ENCODE data around the gene MAPK8IP3. TPM values are rescaled to one million over a fixed set of nuclear protein-coding genes. Genes with fewer than 3 reads are reported as not detected.

MAPK8IP3 gene
- total RNA-seq, 1 donor from 2014 or later, result 44.9 TPM

- no peaks in the 10 kb centered on the region for H3K9me3 ChIP-seq
- TF ChIP-seq POLR2A (IDR thresholded peaks at IDR 0.05) (no peak), CTCF (IDR thresholded peaks at IDR 0.05) (no peak), POLR2AphosphoS5 (IDR thresholded peaks at IDR 0.05; ENCODE audit: insufficient read depth in 1 of 2, low read depth in 1 of 2) (no peak)
- H3K4me1 ChIP-seq, result no peaks in the 10 kb centered on the region
- intact Hi-C loops (cut with DNase I), result no loop called here
- H3K27me3 ChIP-seq, result no peaks in the 10 kb centered on the region
- H3K4me3 ChIP-seq, result no peak overlapping the region
- H3K36me3 ChIP-seq, result peaks cover 0 to 98% of the 10 kb centered on the region in 2 donors
- no peak overlapping the region for H3K27ac ChIP-seq
- no peak for DNase-seq (ENCODE audit: extremely low spot score in 2 of 2)
Measured at GRCh38 chr16:1667916-1668315, 38.1 kb upstream of the MAPK8IP3 start.

- Histone ChIP-seq H3K36me3 (peaks cover 0 to 90% of the 10 kb centered on the region in 2 donors), H3K4me3 (no peak overlapping the region), H3K4me1 (no peaks in the 10 kb centered on the region), H3K27ac (no peak overlapping the region), H3K9me3 (no peaks in the 10 kb centered on the region), H3K27me3 (no peaks in the 10 kb centered on the region)
- DNase-seq (ENCODE audit: extremely low spot score in 2 of 2), result no peak
- TF ChIP-seq CTCF (IDR thresholded peaks at IDR 0.05) (no peak), POLR2AphosphoS5 (IDR thresholded peaks at IDR 0.05; ENCODE audit: insufficient read depth in 1 of 2, low read depth in 1 of 2) (no peak), POLR2A (IDR thresholded peaks at IDR 0.05) (no peak)
- intact Hi-C loops (cut with DNase I), result no loop called here
Measured at GRCh38 chr16:1668612-1669319, 37.2 kb upstream of the MAPK8IP3 start.

- no peak for DNase-seq (ENCODE audit: extremely low spot score in 2 of 2)
- H3K4me3 ChIP-seq, result no peak overlapping the region
- no peak overlapping the region for H3K27ac ChIP-seq
- no peaks in the 10 kb centered on the region for H3K4me1 ChIP-seq
- H3K36me3 ChIP-seq, result peaks cover 0 to 88% of the 10 kb centered on the region in 2 donors
- TF ChIP-seq POLR2AphosphoS5 (IDR thresholded peaks at IDR 0.05; ENCODE audit: insufficient read depth in 1 of 2, low read depth in 1 of 2) (no peak), POLR2A (IDR thresholded peaks at IDR 0.05) (no peak), CTCF (IDR thresholded peaks at IDR 0.05) (no peak)
- intact Hi-C loops (cut with DNase I), result no loop called here
- no peaks in the 10 kb centered on the region for H3K27me3 ChIP-seq
- no peaks in the 10 kb centered on the region for H3K9me3 ChIP-seq
Measured at GRCh38 chr16:1669698-1670097, 36.3 kb upstream of the MAPK8IP3 start.

GRCh38 chr16:1670371-1670770 lies 35.6 kb upstream of the MAPK8IP3 start:
- Histone ChIP-seq H3K27ac (no peak overlapping the region), H3K4me3 (no peak overlapping the region), H3K4me1 (no peaks in the 10 kb centered on the region), H3K27me3 (no peaks in the 10 kb centered on the region), H3K9me3 (no peaks in the 10 kb centered on the region), H3K36me3 (peaks cover 0 to 88% of the 10 kb centered on the region in 2 donors)
- TF ChIP-seq POLR2A (IDR thresholded peaks at IDR 0.05) (no peak), POLR2AphosphoS5 (IDR thresholded peaks at IDR 0.05; ENCODE audit: insufficient read depth in 1 of 2, low read depth in 1 of 2) (no peak), CTCF (IDR thresholded peaks at IDR 0.05) (no peak)
- DNase-seq (ENCODE audit: extremely low spot score in 2 of 2), result no peak
- intact Hi-C loops (cut with DNase I), result no loop called here

- Histone ChIP-seq H3K4me3 (no peak overlapping the region), H3K4me1 (no peaks in the 10 kb centered on the region), H3K27me3 (no peaks in the 10 kb centered on the region), H3K27ac (no peak overlapping the region), H3K9me3 (no peaks in the 10 kb centered on the region), H3K36me3 (peaks cover 0 to 84% of the 10 kb centered on the region in 2 donors)
- TF ChIP-seq CTCF (IDR thresholded peaks at IDR 0.05) (no peak), POLR2A (IDR thresholded peaks at IDR 0.05) (no peak), POLR2AphosphoS5 (IDR thresholded peaks at IDR 0.05; ENCODE audit: insufficient read depth in 1 of 2, low read depth in 1 of 2) (no peak)
- intact Hi-C loops (cut with DNase I), result no loop called here
- DNase-seq (ENCODE audit: extremely low spot score in 2 of 2), result no peak
Measured at GRCh38 chr16:1670866-1671265, 35.1 kb upstream of the MAPK8IP3 start.
